Osteoblast (primary cell): Measurements from ENCODE around the gene RAB7B. TPM values are rescaled to one million over a fixed set of nuclear protein-coding genes. Genes with fewer than 3 reads are reported as not detected.

Experiments used
- DNase-seq: peaks from one replicate; pipeline ENCODE4 v3.0.0; 2011; ENCODE audit warnings: low spot score, mixed read lengths; ENCODE audit not compliant: insufficient read length; ENCODE audit errors: missing footprints
- H2AFZ ChIP-seq: 2 replicates; pipeline ENCODE4 v1.6.0; 2011; ENCODE audit warnings: mild to moderate bottlenecking, low read length
- H3K27ac ChIP-seq: 2 replicates; pipeline ENCODE4 v1.5.1; 2011; ENCODE audit warnings: mild to moderate bottlenecking, low read depth, low read length, moderate library complexity
- H3K27me3 ChIP-seq: 2 replicates; pipeline ENCODE4 v1.6.0; 2012; ENCODE audit warnings: mild to moderate bottlenecking, control low read depth, inconsistent platforms, low read length, moderate library complexity; ENCODE audit not compliant: insufficient read depth
- H3K36me3 ChIP-seq: 2 replicates; pipeline ENCODE4 v1.5.1; 2011; ENCODE audit warnings: mild to moderate bottlenecking, low read length, control low read depth, moderate library complexity; ENCODE audit not compliant: insufficient read depth
- H3K4me1 ChIP-seq: 2 replicates; pipeline ENCODE4 v1.5.1; 2011; ENCODE audit warnings: mild to moderate bottlenecking, low read length, control low read depth, moderate library complexity; ENCODE audit not compliant: insufficient read depth
- H3K4me2 ChIP-seq: 2 replicates; pipeline ENCODE4 v1.6.0; 2011; ENCODE audit warnings: mild to moderate bottlenecking, low read length; ENCODE audit not compliant: insufficient read depth
- H3K4me3 ChIP-seq: fragments of 200-600 bp; sonication (generic); 3 replicates; pipeline ENCODE4 v1.5.1; 2012; ENCODE audit warnings: mild to moderate bottlenecking, low read length, inconsistent platforms; ENCODE audit not compliant: insufficient read depth
- H3K79me2 ChIP-seq: 2 replicates; pipeline ENCODE4 v1.6.0; 2012; ENCODE audit warnings: mild to moderate bottlenecking, low read length, control low read depth, inconsistent platforms; ENCODE audit not compliant: insufficient read depth
- H3K9me3 ChIP-seq: 2 replicates; pipeline ENCODE4 v1.5.1; 2011; ENCODE audit warnings: low read depth, low read length, control low read depth
- H4K20me1 ChIP-seq: 2 replicates; pipeline ENCODE4 v1.6.0; 2012; ENCODE audit warnings: mild to moderate bottlenecking, low read length, control low read depth; ENCODE audit not compliant: insufficient read depth
- total RNA-seq: library from RNA; depleted of rRNA; stranded (reverse); fragments of >200 nt; gene quantifications from 2 replicates; pipeline ENCODE4 v1.2.3, GENCODE V29; 2012
- TF ChIP-seq, protein P1 (sequence below): IDR thresholded peaks from 2 replicates; pipeline ENCODE4 v1.5.1; 2011; ENCODE audit warnings: mild to moderate bottlenecking, low read depth, low read length, moderate library complexity; ENCODE audit errors: extremely low read depth

RAB7B gene
- total RNA-seq, 1 donor: 7.6 TPM

- Histone ChIP-seq H4K20me1 (peaks cover 23% of the 10 kb centered on the region), H3K9me3 (no peaks in the 10 kb centered on the region), H3K36me3 (peaks cover 40% of the 10 kb centered on the region), H3K4me3 (no peak overlapping the region), H3K79me2 (peaks cover 8% of the 10 kb centered on the region), H2AFZ (no peak overlapping the region), H3K4me1 (peaks cover 8% of the 10 kb centered on the region), H3K27me3 (no peaks in the 10 kb centered on the region), H3K4me2 (no peak overlapping the region), H3K27ac (no peak overlapping the region)
- TF ChIP-seq, protein P1, sequence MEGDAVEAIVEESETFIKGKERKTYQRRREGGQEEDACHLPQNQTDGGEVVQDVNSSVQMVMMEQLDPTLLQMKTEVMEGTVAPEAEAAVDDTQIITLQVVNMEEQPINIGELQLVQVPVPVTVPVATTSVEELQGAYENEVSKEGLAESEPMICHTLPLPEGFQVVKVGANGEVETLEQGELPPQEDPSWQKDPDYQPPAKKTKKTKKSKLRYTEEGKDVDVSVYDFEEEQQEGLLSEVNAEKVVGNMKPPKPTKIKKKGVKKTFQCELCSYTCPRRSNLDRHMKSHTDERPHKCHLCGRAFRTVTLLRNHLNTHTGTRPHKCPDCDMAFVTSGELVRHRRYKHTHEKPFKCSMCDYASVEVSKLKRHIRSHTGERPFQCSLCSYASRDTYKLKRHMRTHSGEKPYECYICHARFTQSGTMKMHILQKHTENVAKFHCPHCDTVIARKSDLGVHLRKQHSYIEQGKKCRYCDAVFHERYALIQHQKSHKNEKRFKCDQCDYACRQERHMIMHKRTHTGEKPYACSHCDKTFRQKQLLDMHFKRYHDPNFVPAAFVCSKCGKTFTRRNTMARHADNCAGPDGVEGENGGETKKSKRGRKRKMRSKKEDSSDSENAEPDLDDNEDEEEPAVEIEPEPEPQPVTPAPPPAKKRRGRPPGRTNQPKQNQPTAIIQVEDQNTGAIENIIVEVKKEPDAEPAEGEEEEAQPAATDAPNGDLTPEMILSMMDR: no peak
- no peak for DNase-seq
Observed at GRCh38 chr1:205993068-205993467, 10.1 kb downstream of the RAB7B start.

DNA sequence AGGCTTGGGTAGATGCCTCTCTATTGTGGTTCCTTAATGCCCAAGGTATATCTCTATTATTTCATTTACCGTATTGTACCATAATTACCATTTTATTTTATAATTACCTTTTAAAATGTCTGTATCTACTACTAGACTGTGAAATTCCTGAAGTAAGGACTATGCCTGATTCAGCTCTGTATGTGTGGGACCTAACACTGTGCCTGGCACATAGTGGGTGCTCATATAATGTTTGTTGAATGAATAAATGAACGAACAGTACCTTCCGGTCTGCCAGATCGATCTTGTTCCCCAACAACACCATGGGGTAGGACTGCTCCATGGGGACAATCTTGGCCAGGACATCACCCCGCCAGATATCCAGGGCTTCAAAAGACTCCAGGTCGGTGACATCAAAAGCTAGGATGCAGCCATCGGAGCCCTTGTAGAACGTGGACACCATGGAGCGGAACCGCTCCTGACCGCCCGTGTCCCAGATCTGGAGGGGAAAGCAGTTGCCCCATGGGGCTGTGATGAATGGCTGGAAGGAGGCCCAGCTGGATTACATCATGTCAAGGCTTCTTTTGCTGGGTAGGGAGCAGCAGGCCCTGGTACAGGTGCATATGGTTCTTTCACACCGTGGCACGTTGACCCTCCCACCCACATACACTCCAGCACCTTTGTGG lies 10.8 kb downstream of the RAB7B start:
- H3K4me1 ChIP-seq: peaks cover 5% of the 10 kb centered on the region
- H3K4me3 ChIP-seq: no peak overlapping the region
- H3K9me3 ChIP-seq: no peaks in the 10 kb centered on the region
- H4K20me1 ChIP-seq: peaks cover 19% of the 10 kb centered on the region
- H3K27ac ChIP-seq: no peak overlapping the region
- no peak overlapping the region for H3K4me2 ChIP-seq
- no peak for DNase-seq
- H3K36me3 ChIP-seq: peaks cover 40% of the 10 kb centered on the region
- H3K27me3 ChIP-seq: no peaks in the 10 kb centered on the region
- H3K79me2 ChIP-seq: peaks cover 4% of the 10 kb centered on the region
- H2AFZ ChIP-seq: no peak overlapping the region
- TF ChIP-seq, protein P1: no peak

DNA sequence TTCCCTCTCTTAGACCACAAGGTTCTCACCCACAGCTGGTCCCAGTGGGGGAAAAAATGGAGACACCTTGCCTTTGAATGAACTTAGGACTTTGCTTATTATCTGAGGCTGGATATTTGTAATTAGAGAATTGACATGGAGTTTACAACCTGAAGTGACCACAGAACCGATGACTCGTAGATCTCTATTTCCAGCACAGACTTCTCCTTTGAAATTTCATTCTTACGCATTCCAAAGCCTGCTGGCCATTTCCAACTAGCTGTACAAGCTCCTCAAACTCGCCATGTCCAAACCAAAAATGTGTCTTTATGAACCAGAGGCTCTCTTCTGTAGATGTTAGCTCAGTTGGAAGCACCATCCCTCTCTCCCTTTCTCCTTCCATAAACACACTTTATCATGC lies 12.0 kb downstream of the RAB7B start:
- Histone ChIP-seq H3K27me3 (no peaks in the 10 kb centered on the region), H3K4me3 (no peak overlapping the region), H3K9me3 (no peaks in the 10 kb centered on the region), H2AFZ (no peak overlapping the region), H4K20me1 (peaks cover 14% of the 10 kb centered on the region), H3K4me2 (no peak overlapping the region), H3K36me3 (peaks cover 40% of the 10 kb centered on the region), H3K79me2 (no peaks in the 10 kb centered on the region), H3K4me1 (peaks cover 16% of the 10 kb centered on the region), H3K27ac (no peak overlapping the region)
- TF ChIP-seq, protein P1: no peak
- no peak for DNase-seq

GRCh38 chr1:205990226-205990625 lies 13.0 kb downstream of the RAB7B start:
- H3K4me1 ChIP-seq: peaks cover 19% of the 10 kb centered on the region
- no peak for DNase-seq
- H4K20me1 ChIP-seq: peaks cover 17% of the 10 kb centered on the region
- no peak overlapping the region for H2AFZ ChIP-seq
- no peak overlapping the region for H3K27ac ChIP-seq
- peaks cover 42% of the 10 kb centered on the region for H3K36me3 ChIP-seq
- H3K79me2 ChIP-seq: no peaks in the 10 kb centered on the region
- no peak overlapping the region for H3K4me2 ChIP-seq
- H3K9me3 ChIP-seq: no peaks in the 10 kb centered on the region
- TF ChIP-seq, protein P1: no peak
- H3K4me3 ChIP-seq: no peak overlapping the region
- no peaks in the 10 kb centered on the region for H3K27me3 ChIP-seq
